Ramos (cell line): Measurements from ENCODE around the gene SORCS1.

Experiments used
- in situ Hi-C: fragments of 300-500 bp; cut with MboI; formaldehyde crosslinking; loops from one replicate; pipeline ENCODE4 v1.14.3; 2022; ENCODE audit warnings: low sequenced_read_pairs; ENCODE audit not compliant: unreplicated experiment

Gene SORCS1

DNA sequence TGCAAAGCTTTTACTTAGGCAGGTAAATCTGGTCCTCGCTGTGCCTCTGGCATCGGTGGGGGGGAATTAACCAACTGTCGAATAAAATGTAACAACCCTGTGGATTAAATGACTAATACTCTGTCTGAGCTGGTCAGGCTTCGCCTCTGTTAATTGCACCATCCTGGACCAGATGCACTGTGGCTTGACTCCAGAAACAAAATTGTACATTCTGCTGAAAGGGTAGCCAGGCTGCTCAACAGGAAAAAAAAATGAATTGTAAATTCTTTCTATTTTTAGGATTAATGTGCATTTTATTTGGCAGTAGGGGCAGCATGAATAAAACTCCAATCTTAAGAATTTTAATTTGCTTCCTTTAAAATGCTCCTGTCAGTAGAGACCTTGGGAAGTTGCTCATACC, 389.4 kb downstream of the SORCS1 start:
- in situ Hi-C loops = no loop called here

DNA sequence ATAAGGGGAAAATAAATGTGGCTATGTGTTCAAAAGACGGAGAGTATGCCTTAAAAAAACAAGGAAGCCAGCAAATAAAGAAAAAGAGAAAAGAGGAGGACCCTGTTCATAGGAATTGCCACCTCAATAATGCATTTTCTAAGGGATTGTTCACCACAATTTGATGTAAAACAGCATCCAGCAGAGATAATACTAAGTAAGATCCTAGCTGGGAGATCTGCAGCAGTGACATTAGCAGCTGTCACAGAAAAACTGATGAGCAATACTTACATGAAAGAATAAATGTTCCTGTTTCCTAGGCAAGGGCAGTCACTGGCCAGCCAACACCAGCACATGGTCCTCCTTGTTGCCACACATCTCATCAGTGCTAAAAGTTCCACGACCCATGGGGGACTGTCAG, 391.5 kb downstream of the SORCS1 start:
- in situ Hi-C loops = no loop called here

DNA sequence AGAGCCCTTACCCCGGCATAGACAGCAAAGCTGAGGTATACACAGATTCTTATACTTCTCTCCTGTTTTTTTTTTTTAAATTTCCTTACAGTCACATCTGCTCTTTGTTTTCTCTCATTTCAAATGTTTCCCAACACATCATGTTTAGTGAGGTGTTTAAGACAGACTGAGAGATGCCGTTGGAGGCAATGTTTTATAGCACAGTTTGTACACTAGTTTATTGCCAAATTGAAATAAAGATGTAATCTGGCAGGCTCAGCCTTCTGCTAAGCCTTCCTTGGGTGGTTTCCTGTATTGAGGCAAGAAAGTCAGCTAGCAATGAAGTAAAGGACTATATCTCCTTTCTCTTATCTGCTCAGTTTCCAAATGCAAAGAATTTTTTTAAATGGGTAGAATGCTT, 393.4 kb downstream of the SORCS1 start:
- in situ Hi-C loops = no loop called here

DNA sequence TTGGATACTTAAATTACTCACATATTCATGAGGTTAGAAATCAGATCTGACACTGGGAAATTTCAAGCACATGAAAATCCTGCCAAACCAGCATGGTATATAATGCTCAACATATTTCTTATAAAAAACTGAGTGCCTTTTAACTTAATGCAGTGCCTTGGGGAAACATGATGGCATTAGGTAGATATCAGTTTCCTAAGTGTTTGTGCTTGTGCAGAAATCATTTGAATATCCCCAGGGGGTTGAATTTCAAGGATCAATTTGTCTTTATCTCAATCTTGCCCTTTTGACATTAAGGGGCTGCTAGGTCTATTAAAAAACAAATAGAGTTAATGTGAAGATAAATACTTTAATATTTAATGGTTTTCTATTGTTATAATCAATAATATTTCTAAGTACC, 396.3 kb downstream of the SORCS1 start:
- in situ Hi-C loops = no loop called here

DNA sequence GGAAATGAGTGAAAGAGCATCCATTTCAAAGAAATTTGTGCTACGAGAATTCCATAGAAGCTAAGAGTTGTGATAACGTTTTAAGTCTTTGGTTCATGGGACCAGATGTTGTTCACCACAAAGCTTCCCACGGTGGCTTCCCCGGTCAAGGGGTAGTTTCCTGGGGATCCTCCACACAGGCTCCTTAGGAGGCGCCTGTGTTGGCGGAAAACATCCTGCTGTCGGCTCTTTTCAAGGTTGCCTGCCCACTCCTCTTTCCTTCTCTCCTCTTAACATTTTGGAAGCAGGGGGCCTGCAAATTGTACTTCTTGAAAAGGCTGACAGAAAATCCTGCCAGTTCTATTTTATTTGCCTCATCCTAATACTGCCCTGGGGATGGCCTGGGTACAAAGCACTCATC, 398.6 kb downstream of the SORCS1 start:
- in situ Hi-C loops = no loop called here

DNA sequence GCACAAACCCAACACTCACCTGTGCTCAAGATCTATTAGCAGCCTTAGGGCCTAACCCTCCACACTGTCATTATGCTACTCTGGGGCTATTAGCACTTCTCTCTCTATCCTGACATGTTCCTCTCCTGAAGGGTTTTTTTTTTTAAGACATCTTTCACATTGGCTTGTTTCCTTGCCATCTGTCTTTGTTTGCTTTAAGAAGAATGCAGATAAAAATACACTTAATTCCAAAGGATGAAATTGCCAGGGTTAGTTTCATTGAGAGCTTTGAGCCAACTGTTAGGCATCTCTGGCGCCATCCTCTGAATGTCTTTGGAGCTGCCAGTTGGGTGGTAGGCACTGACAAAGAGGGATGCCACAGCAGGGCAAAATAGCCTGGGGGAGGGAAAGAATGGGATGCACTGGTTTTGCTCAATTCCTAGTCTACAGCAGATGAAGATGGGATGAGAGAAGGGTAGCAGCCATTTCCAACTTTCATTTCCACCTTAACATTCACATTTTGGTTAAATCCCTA, 399.2 kb downstream of the SORCS1 start:
- in situ Hi-C loops = no loop called here

DNA sequence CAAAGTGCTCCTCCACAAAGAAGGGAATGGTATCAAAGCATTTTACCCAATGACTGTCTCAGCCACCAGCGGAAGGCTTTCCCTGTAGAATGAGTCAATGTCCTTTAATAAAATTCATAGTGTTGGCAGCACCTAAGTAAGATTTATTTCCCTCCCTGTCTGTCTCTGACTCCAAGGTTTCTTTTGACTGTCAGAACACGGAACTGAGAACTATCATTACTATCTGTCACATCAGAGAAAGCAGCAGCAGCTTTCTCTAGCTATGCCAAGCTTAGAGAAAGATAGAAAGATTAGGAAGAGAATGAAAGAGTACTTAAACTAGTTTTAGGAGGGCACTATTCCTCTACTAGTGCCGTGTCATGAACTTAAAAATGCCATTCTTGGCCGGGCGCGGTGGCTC, 400.1 kb downstream of the SORCS1 start:
- in situ Hi-C loops = no loop called here

DNA sequence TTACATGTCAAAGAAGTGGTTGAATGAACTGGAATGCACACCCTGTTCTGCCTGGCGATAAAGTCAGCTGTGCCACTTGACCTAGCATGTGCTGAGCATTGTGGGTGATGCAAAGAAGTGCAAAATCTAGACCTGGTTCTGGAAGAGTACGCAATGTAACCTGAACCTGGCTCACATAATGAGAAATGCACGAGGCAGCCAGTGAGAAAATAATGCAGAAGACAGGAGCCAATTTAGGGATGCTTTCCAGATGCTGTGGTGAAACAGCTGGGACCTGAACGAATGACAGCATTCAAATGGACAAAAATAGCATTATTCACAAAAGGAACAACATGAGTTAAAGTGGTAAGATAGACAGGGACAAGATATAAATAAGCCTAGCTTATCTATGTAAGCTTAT, 402.6 kb downstream of the SORCS1 start:
- in situ Hi-C loops = no loop called here

DNA sequence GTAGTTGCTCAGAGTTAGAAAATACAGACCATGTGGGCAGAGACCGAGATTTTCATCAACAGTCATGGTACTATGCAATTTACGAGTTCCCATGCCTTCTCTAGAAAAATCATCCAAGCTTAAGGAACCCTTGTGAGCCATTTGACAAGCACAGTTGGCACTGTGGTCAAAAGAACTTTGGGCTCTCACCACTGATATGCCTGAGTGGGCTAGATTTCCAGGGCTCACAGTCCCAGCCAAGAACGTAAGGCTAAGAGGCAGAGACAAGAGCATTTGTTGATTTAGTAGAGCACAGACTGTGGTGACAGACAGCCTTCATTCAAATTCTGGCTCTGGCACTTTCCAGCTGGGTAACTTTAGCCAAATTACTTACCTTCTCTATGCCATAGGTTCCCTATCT, 407.0 kb downstream of the SORCS1 start:
- in situ Hi-C loops = no loop called here

DNA sequence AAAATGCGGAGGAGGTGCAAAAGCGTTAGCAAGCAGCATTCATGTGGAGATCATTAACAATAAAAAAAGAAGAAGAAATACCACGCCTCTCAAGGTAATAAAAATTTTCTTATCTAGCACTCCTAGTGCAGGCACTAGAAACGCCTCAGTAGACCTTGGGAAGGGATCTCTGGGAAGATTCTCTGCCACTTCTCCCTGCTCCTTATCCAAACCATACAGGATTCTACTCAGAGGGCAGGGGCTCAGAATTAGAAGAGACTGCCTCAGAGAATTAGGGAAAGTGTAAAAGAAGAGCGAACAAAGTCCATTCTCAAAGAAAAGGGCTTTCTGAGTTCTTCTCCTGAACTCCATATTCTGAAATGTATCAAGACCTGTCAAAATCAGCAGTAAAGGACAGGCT, 413.4 kb downstream of the SORCS1 start:
- in situ Hi-C loops = no loop called here

DNA sequence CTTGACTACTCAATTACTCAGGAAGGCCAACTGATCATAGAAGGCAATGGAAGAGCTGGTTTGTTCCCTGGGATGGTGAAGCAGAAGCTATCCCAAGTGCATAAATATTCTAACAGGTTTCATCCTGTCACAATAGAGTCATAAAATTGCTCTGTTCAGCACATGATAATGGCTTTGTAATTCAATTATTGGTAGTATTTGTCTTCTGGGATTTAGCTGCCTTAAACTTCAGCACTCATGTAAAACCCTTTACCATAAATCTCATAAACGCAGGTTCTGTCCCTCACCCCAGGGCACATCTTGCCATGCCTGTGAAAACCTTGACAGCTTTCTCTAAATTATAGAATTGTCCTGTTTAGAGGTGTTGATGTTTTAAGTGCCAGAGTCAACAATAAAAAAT, 417.6 kb downstream of the SORCS1 start:
- in situ Hi-C loops = no loop called here

DNA sequence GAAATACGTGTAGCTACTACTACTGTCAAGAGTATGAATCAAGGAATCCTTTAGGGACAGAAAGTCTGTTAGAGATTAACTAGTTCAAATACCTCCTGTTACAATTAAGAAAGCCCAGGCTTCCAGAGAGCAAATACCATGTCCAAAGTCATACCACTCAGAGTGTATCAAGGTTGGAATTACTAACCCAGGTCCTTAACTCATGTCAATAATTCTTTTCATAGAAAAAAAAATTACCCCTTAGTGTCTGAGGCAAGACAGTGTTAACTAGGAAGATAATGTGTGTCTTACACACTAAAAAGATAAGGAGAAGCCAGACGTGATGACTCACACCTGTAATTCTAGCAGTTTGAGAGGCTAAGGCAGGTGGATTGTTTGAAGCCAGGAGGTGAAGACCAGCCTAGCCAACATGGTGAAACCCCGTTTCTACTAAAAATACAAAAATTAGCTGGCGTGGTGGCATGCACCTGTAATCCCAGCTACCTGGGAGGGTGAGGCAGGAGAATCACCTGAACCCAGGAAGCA, 423.4 kb downstream of the SORCS1 start:
- in situ Hi-C loops = no loop called here

DNA sequence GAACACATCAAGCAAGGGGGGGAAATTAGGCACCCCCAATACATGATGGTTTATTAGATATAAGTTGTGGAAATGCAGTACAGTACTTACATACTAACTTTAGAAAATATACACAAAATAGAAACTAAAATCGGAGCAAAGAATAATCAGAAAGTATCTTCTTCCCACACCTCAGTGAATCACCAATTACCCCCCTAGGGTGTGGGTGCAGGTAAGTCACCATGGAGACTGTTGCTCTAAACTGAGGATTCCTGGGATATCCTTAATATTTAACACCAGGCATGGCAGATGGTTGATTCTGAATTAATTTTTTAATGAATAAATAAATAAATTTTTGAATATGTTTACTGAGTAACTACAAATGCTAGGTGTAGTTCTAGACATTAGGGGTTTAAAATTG, 424.4 kb downstream of the SORCS1 start:
- in situ Hi-C loops = no loop called here

DNA sequence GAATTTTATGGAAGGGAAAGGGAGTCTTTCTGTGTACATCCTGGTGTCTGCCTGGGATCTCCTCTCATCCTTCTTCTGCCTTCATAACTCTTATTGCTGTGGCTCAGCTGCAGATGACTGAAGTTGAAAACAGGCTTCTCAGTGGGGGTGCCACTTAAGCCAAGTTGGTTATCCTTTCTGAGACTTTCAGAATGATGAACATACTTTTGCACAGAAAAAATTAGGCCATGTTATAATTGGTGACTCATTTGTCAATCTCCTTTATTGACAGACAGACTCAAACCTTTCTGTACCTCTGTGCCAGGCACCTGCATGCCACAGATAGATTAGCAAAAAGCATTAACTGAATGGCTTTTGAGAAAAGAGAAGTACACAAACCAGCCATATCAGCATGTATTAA, 430.3 kb downstream of the SORCS1 start:
- in situ Hi-C loops = no loop called here

DNA sequence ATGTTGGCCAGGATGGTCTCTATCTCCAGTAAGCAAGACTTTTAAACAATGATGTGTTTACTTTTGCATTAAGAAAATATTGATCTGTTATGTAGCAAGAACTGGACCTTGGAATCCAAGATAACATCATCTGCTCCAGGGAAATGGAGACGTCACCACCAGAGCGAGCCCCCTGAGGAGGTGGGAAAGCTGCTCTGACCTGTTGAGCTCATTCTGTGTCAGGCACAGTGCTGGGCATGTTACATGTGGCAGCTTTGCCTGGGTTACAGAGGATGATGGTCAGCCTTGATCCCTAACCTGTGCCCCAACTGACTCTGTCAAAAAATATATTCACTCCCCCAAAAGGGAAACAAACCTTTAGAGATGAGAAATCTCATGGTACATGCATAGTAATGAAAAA, 436.3 kb downstream of the SORCS1 start:
- in situ Hi-C loops = no loop called here

DNA sequence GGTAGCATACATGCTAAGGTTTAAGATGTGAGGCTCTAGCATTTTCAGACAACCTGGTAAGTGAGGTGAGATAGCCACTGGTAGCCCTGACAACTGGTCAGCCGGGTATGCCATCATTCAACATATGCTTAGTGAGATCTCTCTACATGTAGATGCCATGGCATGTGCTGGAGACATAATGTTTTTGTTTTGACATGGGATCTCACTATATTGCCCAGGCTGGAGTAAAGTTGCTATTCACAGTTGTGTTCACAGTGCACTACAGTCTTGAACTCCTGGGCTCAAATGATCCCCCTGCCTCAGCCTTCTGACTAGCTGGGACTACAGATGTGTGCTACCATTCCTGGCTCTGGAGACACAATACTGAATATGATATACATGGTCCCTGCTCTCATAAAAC, 437.3 kb downstream of the SORCS1 start:
- in situ Hi-C loops = no loop called here

DNA sequence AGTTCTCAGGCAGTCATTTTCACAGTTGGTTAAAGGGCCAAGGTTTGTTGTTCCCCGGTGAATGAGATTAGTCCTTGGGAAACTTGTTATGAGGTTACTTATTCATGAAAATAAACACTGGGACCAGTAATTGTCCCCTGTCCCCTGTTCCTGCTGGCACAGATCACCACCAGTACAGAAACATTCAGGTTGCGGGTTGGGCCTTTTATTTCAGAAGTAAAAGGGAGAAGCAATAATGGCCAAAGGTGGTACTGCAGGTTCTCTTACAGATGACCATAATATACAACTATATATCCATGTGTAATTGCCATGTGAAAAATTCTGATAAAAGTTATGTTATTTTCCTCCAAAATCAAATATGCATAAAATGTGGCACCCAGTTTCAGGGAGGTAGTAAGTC, 442.0 kb downstream of the SORCS1 start:
- in situ Hi-C loops = no loop called here

DNA sequence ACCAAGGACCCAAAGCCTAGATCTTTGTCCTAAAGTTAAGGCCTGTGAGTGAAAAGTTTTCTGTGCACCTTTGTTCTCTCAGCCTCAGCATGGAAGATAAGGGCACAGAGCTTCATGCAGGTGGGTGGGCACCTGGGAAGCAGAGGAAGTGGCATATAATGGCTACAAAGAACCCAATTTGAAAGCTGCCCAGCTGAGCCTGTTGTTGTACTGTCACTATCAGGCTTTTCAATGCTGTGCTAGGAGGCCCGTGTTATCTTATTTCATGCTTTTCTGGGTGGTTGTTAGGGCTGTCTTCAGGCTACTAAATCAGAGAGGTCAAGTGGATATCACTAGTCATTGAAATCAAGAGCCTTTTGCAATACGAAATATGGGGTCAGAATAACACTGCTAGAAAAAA, 443.8 kb downstream of the SORCS1 start:
- in situ Hi-C loops = no loop called here

DNA sequence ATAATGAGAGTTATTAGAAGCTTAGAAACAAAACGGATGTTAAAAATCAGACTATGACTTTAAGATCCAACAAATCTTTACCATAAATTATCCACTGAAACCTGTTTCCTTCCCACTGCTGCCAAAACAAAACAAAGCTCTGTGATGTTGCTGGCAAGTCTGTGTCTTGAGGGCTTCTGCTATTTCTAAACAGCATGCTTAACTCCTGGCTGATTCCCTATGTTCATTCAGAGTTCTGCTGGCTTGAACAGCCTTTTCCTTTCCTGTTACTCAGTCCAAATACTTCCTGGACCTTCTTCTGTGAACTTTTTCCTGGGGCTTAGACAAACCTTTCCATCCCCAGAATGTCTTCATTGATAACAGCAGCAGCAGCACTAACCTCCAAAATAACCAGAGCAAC, 448.1 kb downstream of the SORCS1 start:
- in situ Hi-C loops = no loop called here

DNA sequence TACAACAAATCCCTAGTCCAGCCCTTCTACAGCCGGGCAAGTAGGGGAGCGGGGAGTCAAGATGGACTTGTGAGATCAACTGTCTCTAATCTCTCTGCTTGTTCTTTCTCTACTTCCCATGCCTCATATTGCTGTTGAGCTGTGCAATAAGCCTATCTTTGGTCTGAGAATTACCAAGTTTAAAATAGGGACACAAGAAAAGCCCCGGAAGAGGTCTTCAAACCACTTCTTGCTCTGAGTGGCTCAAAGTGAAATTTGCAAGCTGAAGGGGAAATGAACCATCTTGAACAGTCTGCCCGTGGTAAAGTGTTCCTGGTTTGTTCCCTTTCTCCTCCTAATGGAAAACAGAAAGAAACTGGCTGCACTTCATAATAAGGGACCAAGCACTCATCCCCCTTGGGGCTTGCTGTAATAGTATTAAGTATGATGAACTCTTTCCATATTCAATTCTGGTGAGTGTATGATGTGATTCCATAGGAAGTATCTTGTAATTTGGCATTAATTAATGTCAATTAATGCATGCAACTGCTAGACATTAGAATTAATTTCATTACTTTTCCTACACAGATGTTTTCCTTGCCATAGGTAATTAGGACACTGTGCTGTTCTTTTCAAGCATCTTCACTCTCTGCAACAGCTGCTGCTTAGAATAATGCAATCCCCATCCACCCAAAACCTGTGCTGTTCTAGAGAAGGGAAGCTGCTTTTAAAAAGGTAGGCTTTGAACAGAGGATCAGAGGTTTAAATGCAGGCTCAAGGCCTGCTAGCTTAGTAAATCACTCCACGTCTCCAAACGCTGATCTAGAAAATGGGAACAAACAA, 449.6 kb downstream of the SORCS1 start:
- in situ Hi-C loops = no loop called here

DNA sequence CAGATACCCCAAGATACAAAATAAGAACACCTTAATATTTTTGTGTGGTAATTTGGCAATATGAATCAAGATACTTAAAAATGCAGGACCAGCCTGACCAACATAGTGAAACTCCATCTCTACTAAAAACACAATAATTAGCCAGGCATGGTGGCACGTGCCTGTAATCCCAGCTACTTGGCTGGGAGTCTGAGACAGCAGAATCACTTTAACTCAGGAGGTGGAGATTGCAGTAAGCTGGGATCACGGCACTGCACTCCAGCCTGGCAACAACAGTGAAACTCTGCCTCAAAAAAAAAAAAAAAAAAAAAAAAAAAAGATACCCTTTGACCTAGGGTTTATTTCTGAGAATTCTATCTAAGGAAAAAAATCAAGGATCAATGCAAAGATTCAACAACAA, 450.7 kb downstream of the SORCS1 start:
- in situ Hi-C loops = no loop called here

DNA sequence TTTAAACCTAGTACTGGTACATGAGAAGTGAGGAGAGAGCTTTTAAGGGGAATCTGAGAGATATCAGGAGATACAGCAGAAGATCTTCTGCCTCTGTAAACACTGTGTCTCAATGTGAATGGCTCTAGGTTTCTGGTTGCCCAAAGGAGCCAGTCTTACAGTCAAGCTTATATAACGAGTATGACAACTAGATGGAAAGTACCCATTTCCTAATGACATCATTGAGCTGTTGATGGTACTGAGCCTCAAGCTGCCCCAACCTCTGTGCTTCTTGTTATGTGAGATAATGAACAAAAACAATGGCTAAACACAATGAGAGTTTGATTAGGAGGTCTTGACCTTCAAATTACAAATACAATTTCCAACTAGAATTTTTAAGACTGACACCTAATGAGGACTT, 451.5 kb downstream of the SORCS1 start:
- in situ Hi-C loops = no loop called here
